A673 (cell line): ENCODE data around the gene PAXX. TPM values are rescaled to one million over a fixed set of nuclear protein-coding genes. Genes with fewer than 3 reads are reported as not detected.

Experiments
- BruUV-seq: library from RNA; stranded (reverse); fragments of 400-500 nt; replicated peaks from 2 replicates; lab custom pipeline; 2021; lab: Mats Ljungman, UMichigan
- CTCF ChIA-PET: fragments of 300-600 bp; sonication (Branson Sonifier 250); formaldehyde crosslinking; loops from one replicate; lab custom pipeline; 2022; ENCODE audit warnings: antibody characterized with exemption; lab: Charles Lee
- POLR2A ChIA-PET: fragments of 300-600 bp; sonication (Branson Sonifier 250); formaldehyde crosslinking; loops from one replicate; lab custom pipeline; 2022; ENCODE audit warnings: antibody characterized with exemption; ENCODE audit not compliant: low non-redundant PET; lab: Charles Lee
- DNase-seq: peaks from one replicate; pipeline ENCODE4 v3.0.0-alpha.2; 2015; ENCODE audit warnings: low spot score
- H3K27ac ChIP-seq: fragments of 200-600 bp; sonication (generic); 2 replicates; pipeline ENCODE4 v1.5.1; 2016; ENCODE audit warnings: mixed run types, low read depth, mild to moderate bottlenecking, mixed read lengths, antibody characterized with exemption, low read length; ENCODE audit not compliant: poor library complexity, severe bottlenecking
- H3K27me3 ChIP-seq: fragments of 200-600 bp; sonication (generic); replicated peaks from 2 replicates; pipeline ENCODE4 v1.6.1; 2017; ENCODE audit warnings: mixed run types, low read depth, mild to moderate bottlenecking, mixed read lengths, antibody characterized with exemption, low read length; ENCODE audit not compliant: insufficient read depth, poor library complexity
- H3K36me3 ChIP-seq: fragments of 200-600 bp; sonication (generic); 2 replicates; pipeline ENCODE4 v1.6.1; 2016; ENCODE audit warnings: mixed run types, mild to moderate bottlenecking, mixed read lengths, antibody characterized with exemption, low read length; ENCODE audit not compliant: insufficient read depth, poor library complexity, severe bottlenecking
- H3K4me1 ChIP-seq: fragments of 200-600 bp; sonication (generic); 2 replicates; pipeline ENCODE4 v1.6.1; 2017; ENCODE audit warnings: mixed run types, mild to moderate bottlenecking, mixed read lengths, antibody characterized with exemption, low read length; ENCODE audit not compliant: insufficient read depth, poor library complexity, severe bottlenecking
- H3K4me3 ChIP-seq: fragments of 200-600 bp; sonication (generic); 2 replicates; pipeline ENCODE4 v1.5.1; 2016; ENCODE audit warnings: low read depth, mixed run types, mild to moderate bottlenecking, mixed read lengths, low read length; ENCODE audit not compliant: poor library complexity, severe bottlenecking
- H3K9me3 ChIP-seq: fragments of 200-600 bp; sonication (generic); 2 replicates; pipeline ENCODE4 v1.6.1; 2016; ENCODE audit warnings: mixed run types, low read depth, mild to moderate bottlenecking, mixed read lengths, antibody characterized with exemption, low read length; ENCODE audit not compliant: poor library complexity, severe bottlenecking
- CTCF ChIP-seq: fragments of 300-800, 200-600 bp; sonication (generic); conservative IDR thresholded peaks from 2 replicates; pipeline ENCODE4 v1.5.1; 2017; ENCODE audit warnings: low read depth, mild to moderate bottlenecking, antibody characterized with exemption, low read length, moderate library complexity, mixed read lengths
- EZH2 ChIP-seq: fragments of 200-600 bp; sonication (generic); IDR thresholded peaks from 2 replicates; pipeline ENCODE4 v1.6.1; 2017; ENCODE audit warnings: borderline replicate concordance, low read depth, mild to moderate bottlenecking, mixed read lengths, antibody characterized with exemption, low read length; ENCODE audit not compliant: poor library complexity, severe bottlenecking
- intact Hi-C: fragments of 100-400 bp; cut with micrococcal nuclease; formaldehyde crosslinking; loops from one replicate; pipeline ENCODE4 v1.10.0; 2022; ENCODE audit not compliant: unreplicated experiment
- total RNA-seq: library from RNA; stranded (reverse); gene quantifications from 2 replicates; pipeline ENCODE4 v1.2.3, GENCODE V29; 2021

The PAXX gene
- total RNA-seq, 1 experiment from 2014 or later: 91.5 TPM

- TF ChIP-seq CTCF (no peak), EZH2 (no peak)
- Histone ChIP-seq H3K4me3 (no peak overlapping the region), H3K27ac (no peak overlapping the region), H3K9me3 (no peaks in the 10 kb centered on the region), H3K4me1 (no peaks in the 10 kb centered on the region), H3K36me3 (peaks cover 4% of the 10 kb centered on the region), H3K27me3 (no peaks in the 10 kb centered on the region)
- no TSS peak for BruUV-seq
- intact Hi-C loops: no loop called here
- POLR2A ChIA-PET: no interaction called here
- no peak for DNase-seq
- CTCF ChIA-PET: no interaction called here
Observed at GRCh38 chr9:137017791-137018497, 25.7 kb downstream of the PAXX start.

DNA sequence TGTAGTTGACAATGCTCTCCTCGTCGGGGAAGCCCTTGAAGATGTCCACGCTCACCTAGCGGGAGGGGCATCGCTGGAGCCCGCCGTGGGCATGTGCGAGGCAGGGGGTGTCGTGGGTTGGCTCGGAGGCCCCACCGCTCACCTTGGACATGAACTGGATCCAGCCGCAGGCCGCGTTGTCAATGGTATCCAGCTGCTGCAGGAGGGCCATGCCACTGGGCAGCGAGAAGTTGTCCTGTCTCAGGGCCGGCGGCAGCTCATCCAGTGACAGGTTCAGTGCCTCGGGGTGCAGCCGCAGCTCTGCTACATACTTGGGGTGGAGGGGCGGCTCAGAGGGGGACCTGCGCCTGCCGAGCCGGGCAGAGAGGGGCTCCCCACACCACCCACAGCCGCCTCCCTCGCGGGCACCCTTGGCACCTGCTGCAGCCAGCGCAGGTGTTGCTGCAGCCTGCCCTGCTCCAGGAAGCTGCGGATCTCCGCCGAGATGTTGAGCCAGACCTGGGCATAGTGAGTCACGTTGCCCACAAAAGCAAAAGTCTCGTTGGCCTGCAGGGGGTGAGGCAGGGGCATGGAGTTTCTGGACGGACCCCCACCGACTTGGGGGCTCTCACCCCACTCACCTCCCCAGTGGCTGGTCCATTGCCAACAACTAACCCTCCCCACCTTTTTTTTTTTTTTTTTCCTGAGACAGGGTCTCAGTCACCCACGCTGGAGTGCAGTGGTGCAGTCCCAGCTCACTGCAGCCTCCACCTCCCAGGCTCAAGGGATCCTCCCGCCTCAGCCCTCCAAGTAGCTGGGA is 26.7 kb downstream of the PAXX start:
- Histone ChIP-seq H3K27ac (no peak overlapping the region), H3K4me1 (no peaks in the 10 kb centered on the region), H3K9me3 (no peaks in the 10 kb centered on the region), H3K36me3 (peaks cover 4% of the 10 kb centered on the region), H3K4me3 (no peak overlapping the region), H3K27me3 (no peaks in the 10 kb centered on the region)
- no TSS peak for BruUV-seq
- no peak for TF ChIP-seq EZH2
- no peak for TF ChIP-seq CTCF
- ChIA-PET POLR2A (no interaction called here), CTCF (interaction anchor here (0.6 kb wide), 1 partner anchor 16 kb away, joined by 3 read pairs; no protein-coding TSS in a partner anchor)
- DNase-seq: no peak
- intact Hi-C loops: no loop called here

DNA sequence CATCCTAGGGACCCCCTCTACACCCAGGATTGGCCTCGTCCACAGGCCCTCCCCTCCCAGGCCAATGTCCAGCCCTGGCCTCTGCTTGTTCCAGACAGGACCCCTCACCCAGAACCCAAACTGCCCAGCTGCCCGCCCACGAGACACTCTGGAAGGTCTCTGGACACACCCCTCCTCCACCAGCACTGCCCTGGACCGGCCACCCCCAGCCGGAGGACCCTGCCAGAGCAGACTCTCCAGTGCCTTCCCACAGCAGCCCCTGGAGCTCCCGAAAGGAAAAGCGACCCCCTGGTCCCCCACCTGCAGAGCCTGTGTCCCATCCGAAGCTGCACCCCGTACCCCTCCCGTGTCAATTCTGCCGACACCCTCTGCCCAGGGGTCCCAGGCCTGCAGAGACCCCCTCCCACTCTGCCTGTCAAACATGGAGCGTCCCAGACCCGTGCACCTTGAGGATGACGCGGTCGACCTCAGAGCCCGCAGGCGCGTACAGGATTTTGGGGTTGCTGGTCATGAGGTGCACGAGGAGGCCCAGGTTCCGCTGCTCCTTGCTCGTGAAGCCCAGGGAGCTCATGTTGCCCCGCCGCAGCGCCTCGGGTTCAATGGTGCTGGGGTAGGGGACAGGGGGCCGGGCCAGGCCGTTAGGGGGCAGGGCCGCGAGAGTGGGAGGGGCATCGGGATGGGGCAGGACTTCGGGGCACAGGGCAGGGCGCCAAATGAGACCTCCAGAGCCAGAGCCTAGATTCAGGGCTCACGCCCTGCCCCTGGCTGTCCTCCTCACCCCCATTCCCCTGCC is 27.9 kb downstream of the PAXX start:
- no peaks in the 10 kb centered on the region for H3K4me1 ChIP-seq
- no peak for DNase-seq
- no peak overlapping the region for H3K27ac ChIP-seq
- POLR2A ChIA-PET: interaction anchor here (0.6 kb wide), 1 partner anchor 124 kb away, joined by 3 read pairs; no protein-coding TSS in a partner anchor
- H3K4me3 ChIP-seq: no peak overlapping the region
- no TSS peak for BruUV-seq
- CTCF ChIA-PET: interaction anchor here (1.0 kb wide), 1 partner anchor 15 kb away, joined by 3 read pairs; no protein-coding TSS in a partner anchor
- H3K36me3 ChIP-seq: peaks cover 4% of the 10 kb centered on the region
- intact Hi-C loops: no loop called here
- H3K27me3 ChIP-seq: no peaks in the 10 kb centered on the region
- TF ChIP-seq EZH2 (no peak), CTCF (no peak)
- H3K9me3 ChIP-seq: no peaks in the 10 kb centered on the region
